NCI-H774 (cell line): ENCODE data around the gene FRMD1.

Experiments
- DNase-seq: peaks from one replicate; lab custom pipeline; 2025; lab: John Stamatoyannopoulos, UW

FRMD1 gene

GRCh38 chr6:168111911-168112310 lies 32.9 kb upstream of the FRMD1 start:
- DNase-seq: no peak

- no peak for DNase-seq
Observed at GRCh38 chr6:168110437-168110836, 31.4 kb upstream of the FRMD1 start.

DNA sequence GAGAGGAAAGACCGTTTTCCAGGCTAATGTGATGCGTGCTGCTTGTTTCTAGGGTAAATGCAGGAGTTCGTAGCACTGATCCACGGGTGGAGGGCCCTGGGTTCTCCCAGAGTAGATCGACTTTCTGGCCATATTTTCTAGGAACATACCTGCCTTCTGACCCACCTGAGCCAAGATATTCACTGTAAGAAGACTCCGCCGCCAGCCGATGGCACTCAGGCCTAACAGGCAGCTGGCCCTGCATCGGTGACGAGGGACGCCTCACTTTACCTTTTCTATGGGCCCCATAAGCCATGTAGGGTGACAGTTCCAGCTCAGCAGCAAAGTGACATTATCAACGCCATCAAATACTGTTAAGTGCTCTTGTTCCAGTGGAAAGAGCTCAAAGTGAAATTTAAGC lies 30.2 kb upstream of the FRMD1 start:
- no peak for DNase-seq

GRCh38 chr6:168107191-168107983 lies 28.4 kb upstream of the FRMD1 start:
- peak; percentile 36 for DNase-seq

DNA sequence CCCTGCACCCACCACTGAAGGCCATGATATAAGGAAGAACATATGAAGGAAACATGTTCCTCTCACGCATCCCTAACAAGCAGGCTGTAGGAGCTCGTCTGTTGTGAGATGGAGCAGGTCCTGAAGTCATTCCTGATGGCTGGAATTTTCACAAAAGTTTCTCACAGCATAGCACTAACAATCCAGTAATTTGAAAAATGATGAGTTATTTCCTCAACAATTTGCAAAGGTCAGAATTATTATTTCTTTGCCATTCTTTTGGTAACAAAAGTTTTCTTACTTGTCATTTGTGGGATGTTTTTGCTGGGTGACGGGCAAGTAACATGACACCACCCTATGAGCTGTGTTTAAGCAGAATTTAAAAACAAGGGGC lies 27.6 kb upstream of the FRMD1 start:
- DNase-seq: no peak

DNA sequence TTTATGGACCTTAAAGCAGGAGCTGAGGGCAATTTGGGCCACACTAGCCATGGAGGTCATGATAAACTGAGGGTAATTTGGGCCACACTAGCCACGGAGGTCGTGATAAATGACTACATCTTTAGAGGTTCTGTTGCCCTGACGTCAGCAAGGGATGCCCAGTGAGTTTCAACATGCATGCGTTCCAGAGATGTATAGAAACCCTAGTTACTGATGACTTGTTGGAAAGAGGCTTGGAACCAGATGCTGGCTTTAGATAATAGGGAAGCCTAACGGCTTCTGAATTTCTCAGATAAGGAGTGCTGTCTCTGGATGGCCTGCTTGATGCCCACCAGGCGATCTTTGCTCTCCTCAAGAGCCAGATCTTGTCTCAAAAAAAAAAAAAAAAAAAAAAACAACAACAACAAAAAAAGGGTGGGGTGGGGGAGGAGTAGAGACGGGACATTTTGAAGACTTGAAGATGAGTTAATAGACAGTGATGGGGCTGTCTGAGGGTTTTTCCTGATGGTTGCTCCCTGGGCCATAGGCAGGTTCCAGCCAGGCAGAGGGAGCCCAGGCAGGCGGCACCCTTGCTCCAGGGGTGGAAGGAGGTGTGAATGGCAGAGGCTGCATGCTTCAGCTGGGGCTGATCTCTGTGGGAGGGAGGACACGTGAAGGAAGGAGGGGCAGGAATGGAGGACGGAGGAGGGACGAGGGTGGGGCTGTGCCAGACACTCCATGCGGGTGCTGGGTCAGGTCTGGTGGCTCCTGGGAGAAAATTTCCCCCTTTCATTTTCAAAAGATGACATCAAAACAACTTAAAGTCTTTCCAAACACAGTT lies 27.0 kb upstream of the FRMD1 start:
- DNase-seq: no peak

DNA sequence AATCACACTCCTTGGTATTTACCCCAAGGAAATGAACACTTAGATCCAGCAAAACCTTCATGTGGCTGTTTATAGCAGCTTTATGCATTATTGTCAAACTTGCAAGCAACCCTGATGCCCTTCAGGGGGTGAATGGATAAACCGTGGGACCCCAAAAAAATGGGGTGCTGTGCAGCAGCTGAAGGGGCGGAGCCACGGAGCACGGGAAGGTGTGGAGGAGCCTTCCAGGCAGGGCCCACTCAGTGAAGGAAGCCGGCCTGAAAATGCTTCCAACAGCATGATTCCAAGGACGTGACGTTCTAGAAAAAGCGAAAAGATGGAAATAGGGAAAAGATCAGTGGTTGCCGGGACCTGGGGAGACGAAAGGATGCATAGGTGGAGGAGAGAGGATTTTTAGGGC lies 25.6 kb upstream of the FRMD1 start:
- no peak for DNase-seq

DNA sequence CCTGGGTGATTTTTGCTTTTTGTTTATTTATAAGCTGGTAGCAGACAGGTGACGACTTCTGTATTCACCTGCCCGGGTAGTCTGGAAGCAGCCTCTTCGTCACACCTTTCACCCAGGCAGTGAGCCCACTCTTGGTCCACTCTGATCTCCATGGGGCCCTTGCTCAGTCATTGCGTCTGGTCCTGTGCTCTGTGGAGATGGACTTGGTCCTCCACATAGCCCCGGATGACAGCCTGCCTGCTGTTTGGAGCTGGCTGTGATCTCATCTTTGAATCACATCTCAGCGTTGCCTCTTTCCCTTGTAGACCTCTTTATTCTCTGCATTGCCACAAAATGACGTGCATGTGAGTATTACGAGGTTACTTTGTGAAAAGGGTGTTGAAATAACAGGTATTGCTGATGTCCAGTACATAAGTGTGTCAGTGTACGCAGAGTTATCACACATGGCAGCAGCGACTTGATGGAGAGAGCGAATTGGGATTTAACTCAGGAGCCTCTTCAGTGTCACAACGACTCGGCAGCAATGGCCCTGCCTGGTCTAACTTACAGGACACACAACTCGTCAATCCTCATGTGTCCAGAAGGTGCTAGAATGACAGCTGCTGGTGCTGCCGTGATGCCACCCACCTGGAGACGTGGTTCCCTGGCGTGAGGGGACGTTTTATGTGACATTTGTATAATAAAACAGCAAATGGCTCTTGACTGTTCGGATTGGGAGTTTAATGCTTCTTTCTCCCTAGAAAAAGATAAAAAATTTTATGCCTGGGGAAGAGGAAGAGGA lies 24.2 kb upstream of the FRMD1 start:
- DNase-seq: no peak

DNA sequence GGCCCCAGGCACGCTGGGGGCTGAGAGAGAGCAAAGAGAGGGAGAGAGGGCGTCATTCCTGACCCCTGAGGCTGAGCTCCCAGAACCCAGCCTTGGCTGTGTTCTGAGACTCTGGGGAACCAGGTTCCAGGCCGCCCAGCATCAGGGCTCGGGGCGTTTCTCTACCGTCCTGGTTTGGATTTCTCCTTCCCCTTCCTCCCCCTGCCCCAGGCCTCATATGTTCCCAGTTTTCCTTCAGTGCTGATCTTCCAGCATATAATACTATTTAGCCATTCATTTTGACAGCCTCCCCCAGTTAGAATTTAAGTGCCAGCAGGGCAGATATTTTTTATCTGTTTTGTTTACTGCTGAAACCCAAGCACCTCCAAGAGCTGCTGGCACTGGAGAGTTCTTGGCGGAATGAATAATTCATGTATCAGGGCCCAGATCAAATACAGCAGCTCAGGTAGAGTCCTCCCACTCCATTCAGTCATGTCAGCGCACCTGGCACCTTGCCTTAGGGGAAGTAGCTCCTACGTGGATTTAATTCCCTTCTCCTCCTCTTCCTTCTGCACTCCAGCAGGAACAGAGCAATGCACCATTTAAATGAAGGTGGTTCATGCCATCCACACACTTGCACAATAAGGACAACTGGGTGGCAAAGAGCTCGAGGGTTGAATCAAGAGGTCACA lies 23.4 kb upstream of the FRMD1 start:
- peak; percentile 85 for DNase-seq

DNA sequence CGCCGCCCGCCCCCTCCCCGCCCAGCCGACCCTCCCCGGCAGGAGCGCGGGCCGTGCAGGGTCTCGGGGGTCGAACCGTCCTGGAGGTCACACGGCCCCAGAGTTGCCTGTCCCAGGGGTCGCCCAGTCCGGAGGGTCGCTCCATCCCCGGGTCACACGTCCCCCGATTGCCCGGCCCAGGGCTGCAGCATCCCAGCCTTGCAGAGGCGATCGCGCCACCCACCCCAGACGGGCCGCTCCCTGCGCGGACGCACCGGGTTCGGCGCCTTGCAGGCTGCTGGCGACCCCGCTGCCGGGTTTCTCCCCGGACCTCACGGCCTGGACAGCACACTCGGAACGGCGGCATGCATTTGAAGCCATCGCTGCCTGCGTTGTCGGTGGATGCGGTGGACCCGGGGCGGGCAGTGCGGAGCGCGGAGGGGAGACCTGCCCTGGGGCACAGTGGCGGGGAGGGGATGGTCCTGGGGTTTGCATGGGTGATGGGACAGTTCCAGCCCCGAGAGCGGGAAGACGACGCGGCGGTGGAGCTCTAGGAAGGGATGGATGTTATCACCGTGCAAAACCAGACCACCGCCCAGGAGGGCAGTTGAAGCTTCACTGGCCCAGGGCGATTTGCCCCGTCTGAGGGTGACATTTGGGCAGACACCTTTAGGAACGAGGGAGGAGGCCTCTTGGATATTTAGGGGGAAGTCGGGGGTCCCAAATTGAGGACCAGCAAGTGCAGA lies 22.7 kb upstream of the FRMD1 start:
- DNase-seq: no peak

- no peak for DNase-seq
Observed at GRCh38 chr6:168100803-168101589, 22.0 kb upstream of the FRMD1 start.

- no peak for DNase-seq
Observed at GRCh38 chr6:168100011-168100802, 21.2 kb upstream of the FRMD1 start.

DNA sequence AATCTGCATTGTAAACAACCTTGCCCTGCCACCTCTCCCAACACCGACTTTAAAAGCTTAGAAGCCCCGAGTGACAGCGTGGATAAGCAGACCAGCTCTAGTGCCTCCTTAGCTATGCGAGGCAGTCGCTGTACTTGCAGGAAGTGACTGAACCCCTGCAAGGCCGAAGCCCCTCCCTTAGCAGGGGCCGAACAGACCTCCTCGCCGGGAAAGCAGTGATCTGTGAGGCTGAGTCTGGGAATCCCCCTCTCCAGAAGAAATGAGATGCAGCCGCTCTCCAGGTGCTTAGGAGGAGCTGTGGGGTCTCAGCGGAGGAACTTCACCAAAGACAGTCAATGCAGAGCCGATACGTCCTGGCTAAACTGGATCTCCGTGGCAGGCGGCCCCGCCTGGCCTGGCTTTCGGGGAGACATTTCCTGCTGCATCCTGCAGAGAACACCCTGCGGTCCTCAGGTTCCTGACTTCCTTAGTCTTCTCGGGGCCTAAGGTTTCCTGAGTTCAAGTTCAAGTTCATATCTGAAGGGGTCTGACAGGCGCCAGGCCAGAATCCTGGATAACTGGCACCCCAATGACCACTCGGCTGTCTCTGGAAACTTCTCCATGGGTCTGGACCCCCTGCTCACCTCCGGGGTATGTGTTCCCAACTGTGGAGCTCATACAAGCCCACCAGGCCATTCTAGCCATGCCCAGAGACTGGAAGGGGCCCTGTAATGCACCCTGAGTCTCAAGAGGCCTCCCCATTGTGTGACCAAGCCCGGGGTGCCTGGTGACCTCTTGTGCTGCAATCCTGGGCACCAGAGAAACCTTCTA lies 20.4 kb upstream of the FRMD1 start:
- no peak for DNase-seq

- DNase-seq: no peak
Observed at GRCh38 chr6:168098431-168098861, 19.4 kb upstream of the FRMD1 start.

DNA sequence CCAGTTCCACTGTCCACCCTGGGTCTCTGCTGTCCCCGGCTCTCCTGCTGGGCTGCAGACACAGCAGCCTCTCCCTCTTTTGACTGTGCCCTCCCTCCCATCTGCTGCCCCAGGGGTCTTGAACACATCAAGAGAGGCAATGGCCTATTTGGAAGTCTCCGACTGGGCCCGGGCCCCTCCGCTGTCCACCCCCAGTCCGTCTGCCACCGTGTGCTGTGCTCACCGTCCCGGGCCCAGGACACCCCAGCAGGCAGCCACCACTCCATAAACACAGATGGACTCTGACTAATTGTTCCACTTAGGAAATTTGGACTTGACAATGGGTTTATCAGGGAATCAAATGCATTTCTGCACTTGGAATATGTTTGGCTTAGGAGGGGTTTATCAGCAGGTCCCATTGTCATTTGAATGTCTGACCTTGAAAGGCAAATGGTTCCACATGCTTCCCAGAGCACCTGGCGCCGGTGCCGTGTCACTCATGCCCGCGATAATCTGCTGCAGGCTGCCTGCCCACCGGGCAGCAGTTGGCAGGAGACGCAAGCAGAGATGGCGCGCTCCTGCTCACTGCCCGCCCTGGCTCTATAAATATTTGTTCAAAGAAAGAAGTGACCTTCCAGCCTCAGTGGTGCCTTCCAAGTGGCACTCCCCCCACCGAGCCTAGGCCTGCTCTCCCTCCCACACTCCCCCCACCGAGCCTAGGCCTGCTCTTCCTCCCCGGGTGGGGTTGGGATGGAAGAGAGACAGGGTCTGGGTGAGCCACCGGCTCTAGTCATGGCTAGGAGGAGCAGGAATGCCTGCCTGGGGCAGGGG lies 18.8 kb upstream of the FRMD1 start:
- DNase-seq: peak; percentile 42

DNA sequence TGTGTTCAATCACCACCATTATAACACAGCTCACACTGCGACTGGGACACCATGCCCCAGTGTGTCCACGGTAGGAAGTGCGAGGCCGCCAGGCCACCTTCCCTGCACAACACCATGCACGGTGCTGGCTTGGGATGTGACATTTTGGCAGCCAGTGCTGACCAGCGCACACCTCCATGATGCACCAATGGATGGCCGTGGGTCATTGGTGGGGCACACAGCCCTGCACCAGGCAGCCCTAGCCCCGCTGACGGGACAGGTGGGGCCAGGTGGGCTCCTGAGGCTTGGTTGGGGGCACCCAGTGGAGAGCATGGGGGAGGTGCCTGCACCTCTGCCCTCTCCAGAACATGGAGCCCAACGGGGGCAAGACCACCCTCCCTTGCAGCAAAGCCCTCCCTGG lies 18.2 kb upstream of the FRMD1 start:
- DNase-seq: no peak

GRCh38 chr6:168096271-168096764 lies 17.3 kb upstream of the FRMD1 start:
- no peak for DNase-seq
